ENCODE measurements around the gene CAVIN2.

- no peak for TF ChIP-seq CTBP1 (IDR thresholded peaks at IDR 0.05; ENCODE audit: borderline replicate concordance)
- TF ChIP-seq L3MBTL2 (conservative IDR thresholded peaks at IDR 0.05), result no peak
- no peak for TF ChIP-seq BHLHE40 (IDR thresholded peaks at IDR 0.05; ENCODE audit: borderline replicate concordance)
Observed at GRCh38 chr2:191839918-191840804, 6.7 kb downstream of the CAVIN2 start.

All from HEK293T (cell line).